Naive B cell (primary cell): Measurements from ENCODE around the gene COLGALT1. TPM values are rescaled to one million over a fixed set of nuclear protein-coding genes. Genes with fewer than 3 reads are reported as not detected.

ENCODE experiments used
- ATAC-seq, 2 donors: fragments of 150-1000 bp; cut with Tn5 transposase; 2 replicates each; pipeline ENCODE4 v1.10.0; 2021; ENCODE audit warnings: low read depth in 2 of 2, mild to moderate bottlenecking in 2 of 2, moderate library complexity in 2 of 2
- DNase-seq: peaks from one replicate; pipeline ENCODE4 v3.0.0; 2022
- H3K27ac Mint-ChIP-seq, 6 donors: one replicate each; pipeline ENCODE4 v1.8.0; 2020 to 2022; ENCODE audit warnings: mild to moderate bottlenecking in 6 of 6, mixed read lengths in 6 of 6, moderate library complexity in 5 of 6, inconsistent platforms in 2 of 6
- H3K27me3 Mint-ChIP-seq, 3 donors: one replicate each; pipeline ENCODE4 v1.8.0; 2021 to 2022; ENCODE audit warnings: mixed read lengths in 3 of 3, mild to moderate bottlenecking in 1 of 3
- H3K36me3 Mint-ChIP-seq, 2 donors: one replicate each; pipeline ENCODE4 v1.8.0; 2020 to 2022; ENCODE audit warnings: mixed read lengths in 2 of 2, inconsistent platforms in 1 of 2, mild to moderate bottlenecking in 1 of 2
- H3K4me1 Mint-ChIP-seq, 3 donors: one replicate each; pipeline ENCODE4 v1.8.0; 2020 to 2022; ENCODE audit warnings: mixed read lengths in 3 of 3, inconsistent platforms in 1 of 3, mild to moderate bottlenecking in 1 of 3, moderate library complexity in 1 of 3
- H3K4me3 Mint-ChIP-seq, 8 donors: one replicate each; pipeline ENCODE4 v1.8.0; 2020 to 2022; ENCODE audit warnings: mild to moderate bottlenecking in 8 of 8, mixed read lengths in 8 of 8, moderate library complexity in 8 of 8, inconsistent platforms in 2 of 8
- H3K9me3 Mint-ChIP-seq, 7 donors: one replicate each; pipeline ENCODE4 v1.8.0; 2020 to 2022; ENCODE audit warnings: mixed read lengths in 7 of 7, mild to moderate bottlenecking in 5 of 7, inconsistent platforms in 2 of 7, moderate library complexity in 1 of 7
- polyA plus RNA-seq, 6 donors: library from polyadenylated mRNA; unstranded; fragments of 300-500 nt; fragmentation: Illumina TruSeq; gene quantifications; one replicate each; pipeline ENCODE4 v1.2.3, GENCODE V29; 2021; ENCODE audit warnings: low read depth in 6 of 6

Gene COLGALT1
- polyA plus RNA-seq, 6 donors from 2014 or later = 5.2 to 21.8 (median 15.2) TPM

GRCh38 chr19:17625043-17625442 is 69.6 kb downstream of the COLGALT1 start:
- H3K27me3 Mint-ChIP-seq = peaks cover 17 to 21% (median 19%) of the 10 kb centered on the region in 3 donors
- DNase-seq (no peak), ATAC-seq (no peak)
- no peaks in the 10 kb centered on the region for H3K36me3 Mint-ChIP-seq
- H3K4me3 Mint-ChIP-seq = no peak overlapping the region
- H3K4me1 Mint-ChIP-seq = peaks cover 0 to 4% (median 0%) of the 10 kb centered on the region in 3 donors
- peaks cover 0 to 16% (median 10%) of the 10 kb centered on the region in 7 donors for H3K9me3 Mint-ChIP-seq
- H3K27ac Mint-ChIP-seq = no peak overlapping the region

- Mint-ChIP-seq H3K36me3 (no peaks in the 10 kb centered on the region), H3K27me3 (peaks cover 16 to 21% (median 19%) of the 10 kb centered on the region in 3 donors), H3K27ac (no peak overlapping the region), H3K4me3 (no peak overlapping the region), H3K9me3 (peaks cover 0 to 15% (median 10%) of the 10 kb centered on the region in 7 donors), H3K4me1 (peaks cover 0 to 4% (median 0%) of the 10 kb centered on the region in 3 donors)
- no peak for DNase-seq
- ATAC-seq = no peak
Observed at GRCh38 chr19:17625980-17626379, 70.5 kb downstream of the COLGALT1 start.

GRCh38 chr19:17626456-17627015 is 71.1 kb downstream of the COLGALT1 start:
- peaks cover 12 to 21% (median 19%) of the 10 kb centered on the region in 3 donors for H3K27me3 Mint-ChIP-seq
- H3K27ac Mint-ChIP-seq = no peak overlapping the region
- DNase-seq (no peak), ATAC-seq (no peak)
- H3K4me1 Mint-ChIP-seq = peaks cover 0 to 4% (median 0%) of the 10 kb centered on the region in 3 donors
- no peak overlapping the region for H3K4me3 Mint-ChIP-seq
- no peaks in the 10 kb centered on the region for H3K36me3 Mint-ChIP-seq
- peaks cover 0 to 13% (median 7%) of the 10 kb centered on the region in 7 donors for H3K9me3 Mint-ChIP-seq

GRCh38 chr19:17627161-17627560 is 71.7 kb downstream of the COLGALT1 start:
- peaks cover 0 to 4% (median 0%) of the 10 kb centered on the region in 3 donors for H3K4me1 Mint-ChIP-seq
- H3K9me3 Mint-ChIP-seq = peaks cover 0 to 9% (median 3%) of the 10 kb centered on the region in 7 donors
- H3K36me3 Mint-ChIP-seq = no peaks in the 10 kb centered on the region
- no peak overlapping the region for H3K4me3 Mint-ChIP-seq
- H3K27ac Mint-ChIP-seq = peak overlapping the region in 1 of 6 donors; percentile 43
- ATAC-seq = no peak
- peaks cover 12 to 21% (median 19%) of the 10 kb centered on the region in 3 donors for H3K27me3 Mint-ChIP-seq
- no peak for DNase-seq

GRCh38 chr19:17627921-17628320 is 72.5 kb downstream of the COLGALT1 start:
- H3K27me3 Mint-ChIP-seq = peaks cover 12 to 21% (median 19%) of the 10 kb centered on the region in 3 donors
- H3K4me1 Mint-ChIP-seq = peaks cover 0 to under 1% (median 0%) of the 10 kb centered on the region in 3 donors
- no peak overlapping the region for H3K27ac Mint-ChIP-seq
- DNase-seq = no peak
- ATAC-seq = no peak
- H3K4me3 Mint-ChIP-seq = no peak overlapping the region
- peaks cover 0 to 8% (median 3%) of the 10 kb centered on the region in 7 donors for H3K9me3 Mint-ChIP-seq
- no peaks in the 10 kb centered on the region for H3K36me3 Mint-ChIP-seq

GRCh38 chr19:17629760-17630159 is 74.3 kb downstream of the COLGALT1 start:
- no peaks in the 10 kb centered on the region for H3K36me3 Mint-ChIP-seq
- H3K4me3 Mint-ChIP-seq = no peak overlapping the region
- no peak for ATAC-seq
- DNase-seq = no peak
- no peak overlapping the region for H3K27ac Mint-ChIP-seq
- H3K4me1 Mint-ChIP-seq = no peaks in the 10 kb centered on the region
- H3K9me3 Mint-ChIP-seq = peaks cover 0 to 7% (median 1%) of the 10 kb centered on the region in 7 donors
- peaks cover 12 to 20% (median 19%) of the 10 kb centered on the region in 3 donors for H3K27me3 Mint-ChIP-seq

- Mint-ChIP-seq H3K36me3 (no peaks in the 10 kb centered on the region), H3K27ac (no peak overlapping the region), H3K4me1 (no peaks in the 10 kb centered on the region), H3K9me3 (peaks cover 0 to 3% (median 0%) of the 10 kb centered on the region in 7 donors), H3K27me3 (peaks cover 0 to 5% (median 3%) of the 10 kb centered on the region in 3 donors), H3K4me3 (no peak overlapping the region)
- no peak for ATAC-seq
- no peak for DNase-seq
Observed at GRCh38 chr19:17632577-17632976, 77.1 kb downstream of the COLGALT1 start.

Other genes starting within 250 kb of the COLGALT1 start
- 100 to 1,000 TPM; 121 to 189 (median 160) TPM for gene MRPL34, start 249.8 kb upstream of the COLGALT1 start, polyA plus RNA-seq
- 10 to 100 TPM; 16.2 to 25.0 (median 22.6) TPM for gene DDA1, start 246.1 kb upstream of the COLGALT1 start, polyA plus RNA-seq
- not detected for gene ANO8, start 220.8 kb upstream of the COLGALT1 start, polyA plus RNA-seq
- gene GTPBP3, start 218.1 kb upstream of the COLGALT1 start, polyA plus RNA-seq = 1 to 10 TPM; 5.6 to 9.7 (median 6.8) TPM
- gene PLVAP, start 178.3 kb upstream of the COLGALT1 start, polyA plus RNA-seq = not detected
- gene CCDC194, start 161.5 kb upstream of the COLGALT1 start, polyA plus RNA-seq = not detected
- gene BST2, start 150.0 kb upstream of the COLGALT1 start, polyA plus RNA-seq = 100 to 1,000 TPM; 131 to 189 (median 163) TPM
- 10 to 100 TPM; 14.3 to 44.0 (median 25.0) TPM for gene MVB12A, start 135.6 kb upstream of the COLGALT1 start, polyA plus RNA-seq
- gene TMEM221, start 107.0 kb upstream of the COLGALT1 start, polyA plus RNA-seq = under 1 TPM in 1 of 6 donors, not detected in 5; 0.52 TPM
- not detected for gene NXNL1, start 94.7 kb upstream of the COLGALT1 start, polyA plus RNA-seq
- 1 to 10 TPM in 5 of 6 donors, not detected in 1; 1.3 to 3.1 (median 2.3) TPM for gene SLC27A1, start 85.1 kb upstream of the COLGALT1 start, polyA plus RNA-seq
- 10 to 100 TPM; 32.3 to 79.7 (median 73.0) TPM for gene PGLS, start 44.0 kb upstream of the COLGALT1 start, polyA plus RNA-seq
- not detected for gene UNC13A, start 132.7 kb downstream of the COLGALT1 start, polyA plus RNA-seq
- gene MAP1S, start 163.8 kb downstream of the COLGALT1 start, polyA plus RNA-seq = 10 to 100 TPM; 22.4 to 44.0 (median 26.0) TPM
- 10 to 100 TPM; 10.1 to 52.1 (median 25.2) TPM for gene FCHO1, start 195.8 kb downstream of the COLGALT1 start, polyA plus RNA-seq
- gene B3GNT3, start 239.5 kb downstream of the COLGALT1 start, polyA plus RNA-seq = not detected